WTC11 (cell line): ENCODE data around the gene COPS7A. TPM values are rescaled to one million over a fixed set of nuclear protein-coding genes. Genes with fewer than 3 reads are reported as not detected.

Source experiments
- ATAC-seq: fragments of 200-7000 bp; cut with Tn5 transposase; 2 replicates; pipeline ENCODE4 v1.10.0; 2021; ENCODE audit warnings: mild to moderate bottlenecking, moderate library complexity
- CTCF ChIA-PET: fragments of 300-600 bp; sonication (Branson Sonifier 250); formaldehyde crosslinking; loops from one replicate; lab custom pipeline; 2021; ENCODE audit warnings: antibody characterized with exemption; lab: Charles Lee
- POLR2A ChIA-PET: fragments of 350-600 bp; sonication (Branson Sonifier 250); formaldehyde crosslinking; loops from one replicate; lab custom pipeline; 2021; ENCODE audit warnings: antibody characterized with exemption; lab: Charles Lee
- DNase-seq: peaks from one replicate; pipeline ENCODE4 v3.0.0; 2021; ENCODE audit warnings: low spot score
- H3K27ac Mint-ChIP-seq: 2 replicates; pipeline ENCODE4 v1.8.0; 2021; ENCODE audit warnings: mixed read lengths
- H3K27me3 Mint-ChIP-seq: 2 replicates; pipeline ENCODE4 v1.8.0; 2021; ENCODE audit warnings: low read depth, mild to moderate bottlenecking, moderate library complexity, mixed read lengths
- H3K36me3 Mint-ChIP-seq: 2 replicates; pipeline ENCODE4 v1.8.0; 2021; ENCODE audit warnings: mixed read lengths
- H3K4me1 Mint-ChIP-seq: 2 replicates; pipeline ENCODE4 v1.8.0; 2022; ENCODE audit warnings: mixed read lengths
- H3K4me3 Mint-ChIP-seq: 2 replicates; pipeline ENCODE4 v1.8.0; 2021; ENCODE audit warnings: mild to moderate bottlenecking, moderate library complexity, mixed read lengths
- H3K9me3 Mint-ChIP-seq: 2 replicates; pipeline ENCODE4 v1.8.0; 2021; ENCODE audit warnings: mixed read lengths
- AR ChIP-seq: fragments of 250-450 bp; sonication (Bioruptor Pico); IDR thresholded peaks from 2 replicates; pipeline ENCODE4 v1.9.0; 2021; ENCODE audit warnings: mild to moderate bottlenecking
- CREB1 ChIP-seq: sonication (generic); formaldehyde crosslinking; IDR thresholded peaks from 2 replicates; pipeline ENCODE4 v1.8.0; 2023; ENCODE audit warnings: mild to moderate bottlenecking, missing genetic modification reagents
- CREM ChIP-seq: sonication (generic); formaldehyde crosslinking; IDR thresholded peaks from 2 replicates; pipeline ENCODE4 v1.8.1; 2022; ENCODE audit warnings: mild to moderate bottlenecking, missing genetic modification reagents, moderate library complexity
- CTCF ChIP-seq: fragments of 200-600 bp; IDR thresholded peaks from 2 replicates; pipeline ENCODE4 v1.8.0; 2022; ENCODE audit warnings: antibody characterized with exemption
- ELF4 ChIP-seq: sonication (generic); formaldehyde crosslinking; IDR thresholded peaks from 2 replicates; pipeline ENCODE4 v1.8.1; 2022; ENCODE audit warnings: low read depth, mild to moderate bottlenecking, moderate library complexity, missing genetic modification reagents
- ESRRA ChIP-seq: sonication (generic); formaldehyde crosslinking; IDR thresholded peaks from 2 replicates; pipeline ENCODE4 v1.8.1; 2022; ENCODE audit warnings: mild to moderate bottlenecking, missing genetic modification reagents, borderline replicate concordance
- FOXJ3 ChIP-seq: sonication (generic); formaldehyde crosslinking; IDR thresholded peaks from 2 replicates; pipeline ENCODE4 v1.9.0; 2021; ENCODE audit warnings: missing genetic modification reagents, mild to moderate bottlenecking, borderline replicate concordance
- HMGA2 ChIP-seq: fragments of 250-450 bp; sonication (Bioruptor Pico); IDR thresholded peaks from 2 replicates; pipeline ENCODE4 v1.4.0; 2021; ENCODE audit warnings: mild to moderate bottlenecking, moderate library complexity
- MLX ChIP-seq: sonication (generic); formaldehyde crosslinking; IDR thresholded peaks from 2 replicates; pipeline ENCODE4 v1.8.1; 2023; ENCODE audit warnings: mild to moderate bottlenecking, missing genetic modification reagents, moderate library complexity
- PRRX2 ChIP-seq: fragments of 250-450 bp; sonication (Bioruptor Pico); IDR thresholded peaks from 2 replicates; pipeline ENCODE4 v1.8.0; 2021; ENCODE audit warnings: mild to moderate bottlenecking
- TCF7 ChIP-seq: sonication (generic); formaldehyde crosslinking; IDR thresholded peaks from 2 replicates; pipeline ENCODE4 v1.8.0; 2022; ENCODE audit warnings: mild to moderate bottlenecking, low read depth, missing genetic modification reagents, moderate library complexity
- TEAD4 ChIP-seq: sonication (generic); formaldehyde crosslinking; IDR thresholded peaks from 2 replicates; pipeline ENCODE4 v1.8.0; 2022; ENCODE audit warnings: mild to moderate bottlenecking, missing genetic modification reagents
- ZNF121 ChIP-seq: sonication (generic); formaldehyde crosslinking; IDR thresholded peaks from 2 replicates; pipeline ENCODE4 v1.8.0; 2023; ENCODE audit warnings: missing genetic modification reagents
- ZNF317 ChIP-seq: sonication (generic); formaldehyde crosslinking; IDR thresholded peaks from 2 replicates; pipeline ENCODE4 v1.8.1; 2023; ENCODE audit warnings: low read depth, mild to moderate bottlenecking, moderate library complexity, missing genetic modification reagents, borderline replicate concordance
- total RNA-seq: library from RNA; stranded (reverse); gene quantifications from 3 replicates; pipeline ENCODE4 v1.2.3, GENCODE V29; 2021
- TF ChIP-seq, protein P1 (sequence below): sonication (generic); formaldehyde crosslinking; IDR thresholded peaks from 2 replicates; pipeline ENCODE4 v1.8.1; 2023; ENCODE audit warnings: mild to moderate bottlenecking, missing genetic modification reagents, moderate library complexity
- TF ChIP-seq, protein P2 (sequence below): fragments of 250-450 bp; sonication (Bioruptor Pico); IDR thresholded peaks from 2 replicates; pipeline ENCODE4 v1.8.0; 2021; ENCODE audit warnings: mild to moderate bottlenecking
- TF ChIP-seq, protein P3 (sequence below): fragments of 250-450 bp; sonication (Bioruptor Pico); conservative IDR thresholded peaks from 2 replicates; pipeline ENCODE4 v1.9.0; 2021; ENCODE audit warnings: mild to moderate bottlenecking
- TF ChIP-seq, protein P4 (sequence below): sonication (generic); formaldehyde crosslinking; IDR thresholded peaks from 2 replicates; pipeline ENCODE4 v1.8.0; 2022; ENCODE audit warnings: mild to moderate bottlenecking, missing genetic modification reagents

The COPS7A gene
- total RNA-seq, 1 experiment from 2014 or later, result 41.4 TPM

DNA sequence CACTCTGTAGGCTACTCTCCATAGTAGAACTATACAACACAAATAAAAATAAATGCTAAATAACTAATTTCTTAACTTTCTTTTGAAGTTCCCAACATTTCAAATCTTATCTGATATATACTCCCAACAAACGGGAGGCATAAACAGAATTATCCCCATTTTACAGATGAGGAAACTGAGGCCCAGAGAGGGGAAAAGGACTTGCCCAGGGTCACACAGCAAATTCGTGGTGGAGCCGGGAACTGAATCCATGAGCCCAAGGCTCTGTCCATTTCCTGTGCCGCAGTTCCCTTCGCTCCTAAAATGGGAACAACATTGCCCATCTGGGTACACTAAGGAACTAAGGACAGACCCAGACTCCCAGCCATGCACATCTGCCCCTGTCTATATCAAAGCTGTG lies 46.9 kb upstream of the COPS7A start (continued):
- no peak for TF ChIP-seq TCF7
- no peak for TF ChIP-seq CREB1 (CRISPR knock-in tag)
- TF ChIP-seq, all 79 proteins: peak for 0

GRCh38 chr12:6684609-6685008 lies 39.2 kb upstream of the COPS7A start:
- no peak for TF ChIP-seq MLX (CRISPR knock-in tag)
- peak; percentile 40 for TF ChIP-seq CTCF
- Mint-ChIP-seq H3K27me3 (no peaks in the 10 kb centered on the region), H3K9me3 (no peaks in the 10 kb centered on the region), H3K4me1 (peaks cover 18% of the 10 kb centered on the region), H3K4me3 (no peak overlapping the region), H3K27ac (peak overlapping the region; percentile 77), H3K36me3 (peaks cover 14% of the 10 kb centered on the region)
- CTCF ChIA-PET, result interaction anchor here (0.5 to 1.5 kb wide), 52 partner anchors 8 to 241 kb away, joined by 3 to 25 read pairs (median 4); partner anchors contain the start of genes ACRBP, CD4, CDCA3 and COPS7A
- POLR2A ChIA-PET, result interaction anchor here (1.0 kb wide), 1 partner anchor 39 kb away, joined by 3 read pairs; the partner anchor contains the start of gene COPS7A
- ATAC-seq (no peak), DNase-seq (peak; percentile 36)

DNA sequence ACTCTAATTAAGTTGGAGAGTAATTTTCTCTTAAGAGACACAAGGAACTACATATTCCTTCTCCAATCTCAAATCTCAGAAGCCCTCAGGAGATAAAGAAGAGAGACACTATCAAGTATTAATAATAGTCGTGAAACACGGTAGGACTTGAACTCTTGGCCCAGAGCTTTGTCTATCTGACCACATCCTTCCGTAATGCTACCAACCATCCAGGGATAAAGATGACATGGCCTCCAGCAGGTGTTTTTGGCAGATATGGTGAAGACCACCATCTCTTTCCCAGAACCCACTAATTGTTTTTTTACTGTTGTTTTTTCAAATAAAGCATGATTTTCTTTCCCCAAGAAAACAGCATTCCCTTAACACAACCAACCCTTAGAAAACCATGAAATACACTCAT lies 38.0 kb upstream of the COPS7A start:
- Mint-ChIP-seq H3K9me3 (no peaks in the 10 kb centered on the region), H3K27ac (no peak overlapping the region), H3K4me3 (no peak overlapping the region), H3K36me3 (peaks cover 12% of the 10 kb centered on the region), H3K4me1 (peaks cover 23% of the 10 kb centered on the region), H3K27me3 (no peaks in the 10 kb centered on the region)
- ChIA-PET CTCF (interaction anchor here (1.2 kb wide), 1 partner anchor 65 kb away, joined by 3 read pairs; no protein-coding TSS in a partner anchor), POLR2A (no interaction called here)
- DNase-seq, result no peak
- ATAC-seq, result no peak
- TF ChIP-seq, protein P1, sequence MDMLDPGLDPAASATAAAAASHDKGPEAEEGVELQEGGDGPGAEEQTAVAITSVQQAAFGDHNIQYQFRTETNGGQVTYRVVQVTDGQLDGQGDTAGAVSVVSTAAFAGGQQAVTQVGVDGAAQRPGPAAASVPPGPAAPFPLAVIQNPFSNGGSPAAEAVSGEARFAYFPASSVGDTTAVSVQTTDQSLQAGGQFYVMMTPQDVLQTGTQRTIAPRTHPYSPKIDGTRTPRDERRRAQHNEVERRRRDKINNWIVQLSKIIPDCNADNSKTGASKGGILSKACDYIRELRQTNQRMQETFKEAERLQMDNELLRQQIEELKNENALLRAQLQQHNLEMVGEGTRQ (CRISPR knock-in tag), result no peak
- TF ChIP-seq AR (CRISPR knock-in tag), result no peak
- no peak for TF ChIP-seq PRRX2 (CRISPR knock-in tag)
- TF ChIP-seq ELF4 (CRISPR knock-in tag), result no peak
- TF ChIP-seq, protein P2, sequence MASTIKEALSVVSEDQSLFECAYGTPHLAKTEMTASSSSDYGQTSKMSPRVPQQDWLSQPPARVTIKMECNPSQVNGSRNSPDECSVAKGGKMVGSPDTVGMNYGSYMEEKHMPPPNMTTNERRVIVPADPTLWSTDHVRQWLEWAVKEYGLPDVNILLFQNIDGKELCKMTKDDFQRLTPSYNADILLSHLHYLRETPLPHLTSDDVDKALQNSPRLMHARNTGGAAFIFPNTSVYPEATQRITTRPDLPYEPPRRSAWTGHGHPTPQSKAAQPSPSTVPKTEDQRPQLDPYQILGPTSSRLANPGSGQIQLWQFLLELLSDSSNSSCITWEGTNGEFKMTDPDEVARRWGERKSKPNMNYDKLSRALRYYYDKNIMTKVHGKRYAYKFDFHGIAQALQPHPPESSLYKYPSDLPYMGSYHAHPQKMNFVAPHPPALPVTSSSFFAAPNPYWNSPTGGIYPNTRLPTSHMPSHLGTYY (CRISPR knock-in tag), result no peak
- TF ChIP-seq TEAD4 (CRISPR knock-in tag), result no peak
- TF ChIP-seq TCF7, result no peak
- TF ChIP-seq ESRRA (CRISPR knock-in tag), result no peak
- TF ChIP-seq, protein P3, sequence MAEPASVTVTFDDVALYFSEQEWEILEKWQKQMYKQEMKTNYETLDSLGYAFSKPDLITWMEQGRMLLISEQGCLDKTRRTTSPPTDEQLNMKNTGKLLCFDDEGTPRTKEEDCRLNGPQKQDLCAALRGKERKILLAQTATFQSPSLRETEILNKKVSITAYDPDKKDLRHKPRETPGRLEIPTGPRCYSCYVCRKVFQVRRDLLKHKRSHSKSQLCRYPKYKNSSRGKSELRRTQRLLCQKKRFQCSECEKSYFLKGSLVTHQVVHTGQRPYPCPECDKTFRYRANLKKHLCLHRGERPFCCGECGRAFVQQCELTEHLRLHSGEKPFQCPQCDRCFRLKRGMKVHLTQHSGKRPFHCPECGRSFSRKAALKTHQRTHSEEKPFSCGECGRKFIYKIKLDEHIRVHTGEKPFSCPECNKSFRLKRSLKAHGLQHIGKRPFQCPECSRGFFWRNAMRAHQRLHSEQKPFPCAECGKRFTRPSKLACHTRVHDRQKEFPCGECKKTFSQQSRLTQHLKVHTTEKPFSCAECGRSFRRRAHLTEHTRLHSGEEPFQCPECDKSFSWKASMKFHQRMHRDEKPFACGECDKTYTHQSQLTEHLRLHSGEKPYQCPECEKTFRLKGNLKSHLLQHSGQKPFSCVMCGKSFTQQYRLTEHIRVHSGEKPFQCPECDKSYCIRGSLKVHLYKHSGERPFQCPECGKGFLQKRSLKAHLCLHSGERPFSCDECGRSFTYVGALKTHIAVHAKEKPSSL (CRISPR knock-in tag), result no peak
- TF ChIP-seq FOXJ3 (CRISPR knock-in tag), result no peak
- TF ChIP-seq ZNF121, result no peak
- TF ChIP-seq CREM (CRISPR knock-in tag), result no peak
- TF ChIP-seq, protein P4, sequence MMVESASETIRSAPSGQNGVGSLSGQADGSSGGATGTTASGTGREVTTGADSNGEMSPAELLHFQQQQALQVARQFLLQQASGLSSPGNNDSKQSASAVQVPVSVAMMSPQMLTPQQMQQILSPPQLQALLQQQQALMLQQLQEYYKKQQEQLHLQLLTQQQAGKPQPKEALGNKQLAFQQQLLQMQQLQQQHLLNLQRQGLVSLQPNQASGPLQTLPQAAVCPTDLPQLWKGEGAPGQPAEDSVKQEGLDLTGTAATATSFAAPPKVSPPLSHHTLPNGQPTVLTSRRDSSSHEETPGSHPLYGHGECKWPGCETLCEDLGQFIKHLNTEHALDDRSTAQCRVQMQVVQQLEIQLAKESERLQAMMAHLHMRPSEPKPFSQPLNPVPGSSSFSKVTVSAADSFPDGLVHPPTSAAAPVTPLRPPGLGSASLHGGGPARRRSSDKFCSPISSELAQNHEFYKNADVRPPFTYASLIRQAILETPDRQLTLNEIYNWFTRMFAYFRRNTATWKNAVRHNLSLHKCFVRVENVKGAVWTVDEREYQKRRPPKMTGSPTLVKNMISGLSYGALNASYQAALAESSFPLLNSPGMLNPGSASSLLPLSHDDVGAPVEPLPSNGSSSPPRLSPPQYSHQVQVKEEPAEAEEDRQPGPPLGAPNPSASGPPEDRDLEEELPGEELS (CRISPR knock-in tag), result no peak
- TF ChIP-seq HMGA2 (CRISPR knock-in tag), result no peak
- no peak for TF ChIP-seq ZNF317 (CRISPR knock-in tag)
